Measurements from ENCODE around the gene ADIRF.

The ADIRF gene

GRCh38 chr10:86958116-86958900, 10.0 kb upstream of the ADIRF start, which contains the start of gene SNCG:
SNCG (plus strand) TSS chr10:86958599; CDS start chr10:86958698, 99 bp downstream.
- H3K27me3 ChIP-seq (ENCODE audit: control insufficient read depth, low read length): no peaks in the 10 kb centered on the region
- H3K27ac ChIP-seq (ENCODE audit: low read depth, low read length): no peak within 1 kb of the TSS
- no peaks in the 10 kb centered on the region for H3K36me3 ChIP-seq (ENCODE audit: control insufficient read depth, low read length)
- H3K9me3 ChIP-seq (ENCODE audit: control insufficient read depth, insufficient read depth, low read length): no peaks in the 10 kb centered on the region
- no peaks in the 10 kb centered on the region for H3K4me1 ChIP-seq (ENCODE audit: control insufficient read depth, low read length)
- H3K9me2 ChIP-seq (replicated peaks; ENCODE audit: control insufficient read depth, low read length): no peaks in the 10 kb centered on the region
- TF ChIP-seq EZH2phosphoT487 (IDR thresholded peaks at IDR 0.05; ENCODE audit: borderline replicate concordance, low read length) (no peak), CTCF (IDR thresholded peaks at IDR 0.05; ENCODE audit: low read depth, low read length, poor library complexity, severe bottlenecking) (no peak)
- no peak within 1 kb of the TSS for H3K4me3 ChIP-seq (ENCODE audit: low read length)
- no peaks in the 10 kb centered on the region for H3K79me2 ChIP-seq (ENCODE audit: control insufficient read depth, low read length)
- H3K4me2 ChIP-seq (ENCODE audit: low read length): no peak within 1 kb of the TSS
- H4K20me1 ChIP-seq (ENCODE audit: control insufficient read depth, insufficient read depth, low read depth, low read length): no peaks in the 10 kb centered on the region
- H3F3A ChIP-seq (ENCODE audit: control insufficient read depth, insufficient read depth): no peaks in the 10 kb centered on the region

- no peaks in the 10 kb centered on the region for H3K4me1 ChIP-seq (ENCODE audit: control insufficient read depth, low read length)
- no peak overlapping the region for H3K4me2 ChIP-seq (ENCODE audit: low read length)
These were observed 9.2 kb upstream of the ADIRF start for GRCh38 chr10:86958901-86959736.

GRCh38 chr10:86959737-86960002, 8.6 kb upstream of the ADIRF start:
- Histone ChIP-seq H3K9me2 (replicated peaks; ENCODE audit: control insufficient read depth, low read length) (no peaks in the 10 kb centered on the region), H3K79me2 (ENCODE audit: control insufficient read depth, low read length) (no peaks in the 10 kb centered on the region), H3K4me2 (ENCODE audit: low read length) (no peak overlapping the region), H3K4me3 (ENCODE audit: low read length) (no peak overlapping the region), H3K4me1 (ENCODE audit: control insufficient read depth, low read length) (no peaks in the 10 kb centered on the region), H3K36me3 (ENCODE audit: control insufficient read depth, low read length) (no peaks in the 10 kb centered on the region), H3K27ac (ENCODE audit: low read depth, low read length) (no peak overlapping the region), H4K20me1 (ENCODE audit: control insufficient read depth, insufficient read depth, low read depth, low read length) (no peaks in the 10 kb centered on the region), H3F3A (ENCODE audit: control insufficient read depth, insufficient read depth) (no peaks in the 10 kb centered on the region), H3K27me3 (ENCODE audit: control insufficient read depth, low read length) (no peaks in the 10 kb centered on the region), H3K9me3 (ENCODE audit: control insufficient read depth, insufficient read depth, low read length) (no peaks in the 10 kb centered on the region)
- no peak for TF ChIP-seq CTCF (IDR thresholded peaks at IDR 0.05; ENCODE audit: low read depth, low read length, poor library complexity, severe bottlenecking)
- TF ChIP-seq EZH2phosphoT487 (IDR thresholded peaks at IDR 0.05; ENCODE audit: borderline replicate concordance, low read length): no peak

More at GRCh38 chr10:86958901-86959736, 9.2 kb upstream of the ADIRF start:
- H4K20me1 ChIP-seq (ENCODE audit: control insufficient read depth, insufficient read depth, low read depth, low read length): no peaks in the 10 kb centered on the region
- no peaks in the 10 kb centered on the region for H3K79me2 ChIP-seq (ENCODE audit: control insufficient read depth, low read length)
- H3K36me3 ChIP-seq (ENCODE audit: control insufficient read depth, low read length): no peaks in the 10 kb centered on the region
- no peaks in the 10 kb centered on the region for H3K27me3 ChIP-seq (ENCODE audit: control insufficient read depth, low read length)
- H3K4me3 ChIP-seq (ENCODE audit: low read length): no peak overlapping the region
- no peaks in the 10 kb centered on the region for H3K9me3 ChIP-seq (ENCODE audit: control insufficient read depth, insufficient read depth, low read length)
- no peak for TF ChIP-seq CTCF (IDR thresholded peaks at IDR 0.05; ENCODE audit: low read depth, low read length, poor library complexity, severe bottlenecking)
- TF ChIP-seq EZH2phosphoT487 (IDR thresholded peaks at IDR 0.05; ENCODE audit: borderline replicate concordance, low read length): no peak
- H3F3A ChIP-seq (ENCODE audit: control insufficient read depth, insufficient read depth): no peaks in the 10 kb centered on the region
- no peak overlapping the region for H3K27ac ChIP-seq (ENCODE audit: low read depth, low read length)
- no peaks in the 10 kb centered on the region for H3K9me2 ChIP-seq (replicated peaks; ENCODE audit: control insufficient read depth, low read length)
